GM19023 (cell line): ENCODE data around the gene LMX1B.

Experiments used
- ATAC-seq: cut with Tn5 transposase; IDR thresholded peaks from one replicate; pipeline ENCODE4 v1.9.1; 2021; ENCODE audit warnings: mild to moderate bottlenecking, moderate library complexity; ENCODE audit not compliant: unreplicated experiment

Gene LMX1B

GRCh38 chr9:126630458-126631237, 16.9 kb downstream of the LMX1B start:
- no peak for ATAC-seq

- no peak for ATAC-seq
Measured at GRCh38 chr9:126631254-126631653, 17.5 kb downstream of the LMX1B start.

GRCh38 chr9:126633881-126634558, 20.3 kb downstream of the LMX1B start:
- no peak for ATAC-seq

GRCh38 chr9:126635061-126635460, 21.3 kb downstream of the LMX1B start:
- ATAC-seq = no peak

GRCh38 chr9:126635661-126636439, 22.1 kb downstream of the LMX1B start:
- ATAC-seq = no peak

GRCh38 chr9:126636983-126637798, 23.5 kb downstream of the LMX1B start:
- no peak for ATAC-seq

- ATAC-seq = no peak
Measured at GRCh38 chr9:126638571-126639132, 24.9 kb downstream of the LMX1B start.

- ATAC-seq = no peak
Measured at GRCh38 chr9:126639318-126640000, 25.7 kb downstream of the LMX1B start.

- no peak for ATAC-seq
Measured at GRCh38 chr9:126641118-126641851, 27.6 kb downstream of the LMX1B start.

GRCh38 chr9:126642010-126642744, 28.4 kb downstream of the LMX1B start:
- ATAC-seq = no peak

- ATAC-seq = no peak
Measured at GRCh38 chr9:126642839-126643238, 29.1 kb downstream of the LMX1B start.

- no peak for ATAC-seq
Measured at GRCh38 chr9:126643945-126644527, 30.3 kb downstream of the LMX1B start.

- no peak for ATAC-seq
Measured at GRCh38 chr9:126646162-126646561, 32.4 kb downstream of the LMX1B start.

- ATAC-seq = no peak
Measured at GRCh38 chr9:126647585-126648411, 34.1 kb downstream of the LMX1B start.

GRCh38 chr9:126649477-126649876, 35.7 kb downstream of the LMX1B start:
- ATAC-seq = no peak

- no peak for ATAC-seq
Measured at GRCh38 chr9:126650404-126651341, 36.9 kb downstream of the LMX1B start.
